ENCODE data around the gene CADM1.

The CADM1 gene

DNA sequence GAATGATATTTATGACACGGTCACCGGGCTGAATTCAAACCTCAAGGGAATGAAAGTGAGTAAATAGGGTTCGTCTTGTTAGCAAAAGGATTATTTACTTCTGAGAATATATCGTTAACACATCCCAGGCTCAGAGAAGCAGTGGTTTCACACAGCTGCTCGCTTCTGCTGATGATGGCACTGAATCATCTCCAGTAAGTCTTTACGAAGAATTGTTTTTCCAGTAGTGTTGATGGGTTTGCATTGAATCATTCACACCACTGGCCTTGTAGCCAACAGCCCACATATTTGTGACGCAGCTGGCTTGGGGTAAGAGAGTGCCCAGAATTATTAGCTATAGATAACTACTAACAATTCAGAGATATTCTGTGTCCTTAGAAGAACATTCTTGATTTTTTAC is 236.3 kb downstream of the CADM1 start:
- no peak for DNase-seq

- no peak for DNase-seq
These were observed 236.9 kb downstream of the CADM1 start for GRCh38 chr11:115267238-115267781.

DNA sequence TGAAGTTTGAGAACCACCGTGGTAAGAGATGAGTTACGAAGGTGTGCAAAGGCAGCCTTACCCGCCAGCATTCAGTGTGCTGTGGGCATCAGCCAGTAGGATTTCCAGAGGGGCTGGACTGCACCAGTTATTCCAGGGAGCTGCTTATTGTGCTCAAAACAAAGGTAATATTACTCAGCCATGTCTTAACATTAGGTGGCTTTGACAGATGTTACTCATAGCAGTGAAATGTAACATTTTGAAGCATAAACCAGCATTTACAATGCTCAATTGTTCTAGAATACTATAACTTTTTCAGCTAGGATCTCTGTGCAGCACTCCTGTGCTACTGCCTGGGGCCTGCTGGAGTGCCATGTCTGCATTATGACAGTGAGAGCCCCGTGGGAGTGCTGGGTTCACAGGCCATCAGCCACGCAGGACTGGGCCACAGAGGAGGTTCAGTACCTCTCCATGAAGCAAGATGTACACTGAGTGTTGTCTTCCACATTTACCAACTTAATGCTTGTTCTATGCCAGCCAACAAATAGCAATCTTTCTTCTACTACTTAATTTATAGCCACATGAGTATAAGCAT is 238.1 kb downstream of the CADM1 start:
- no peak for DNase-seq

- DNase-seq = no peak
These were observed 240.2 kb downstream of the CADM1 start for GRCh38 chr11:115263799-115264656.

DNA sequence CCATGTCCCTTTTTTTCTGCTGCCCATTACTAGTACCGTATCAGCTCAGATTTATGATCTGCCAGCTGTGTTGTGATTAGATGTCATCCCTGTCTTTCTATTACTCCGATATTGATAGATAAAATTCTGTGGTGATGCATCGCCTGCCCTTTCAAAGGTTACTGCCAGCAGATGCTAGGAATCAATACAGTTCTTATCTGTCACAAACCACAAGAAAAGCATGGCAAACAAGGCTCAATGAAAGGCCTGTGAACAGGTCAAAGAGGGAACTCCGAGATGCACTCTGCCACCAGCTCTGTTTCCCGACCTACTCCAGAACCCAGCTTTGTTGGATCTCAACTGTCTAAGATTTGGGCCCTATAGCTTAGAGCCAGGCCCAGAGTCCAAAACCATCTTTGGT is 246.0 kb downstream of the CADM1 start:
- DNase-seq = no peak

- no peak for DNase-seq
These were observed 246.5 kb downstream of the CADM1 start for GRCh38 chr11:115257678-115258077.

DNA sequence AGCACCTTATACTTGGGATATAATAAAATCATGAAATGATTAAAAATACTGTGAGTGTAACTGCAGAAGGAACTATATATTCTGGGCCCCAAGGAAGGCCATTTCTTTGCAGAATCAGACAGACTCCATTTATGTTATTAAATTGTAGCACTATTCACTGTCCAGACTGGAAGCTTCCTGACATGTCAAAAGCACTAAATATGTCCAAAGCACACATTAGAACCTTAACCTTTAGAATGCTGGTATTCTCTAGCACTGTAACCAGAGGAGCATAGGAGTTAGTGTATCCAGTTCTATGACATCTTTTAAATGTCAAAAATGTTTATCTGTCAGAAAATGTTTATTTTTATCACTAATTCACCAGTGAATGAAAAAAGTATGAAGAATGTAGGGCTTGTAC is 246.9 kb downstream of the CADM1 start:
- DNase-seq = no peak

DNA sequence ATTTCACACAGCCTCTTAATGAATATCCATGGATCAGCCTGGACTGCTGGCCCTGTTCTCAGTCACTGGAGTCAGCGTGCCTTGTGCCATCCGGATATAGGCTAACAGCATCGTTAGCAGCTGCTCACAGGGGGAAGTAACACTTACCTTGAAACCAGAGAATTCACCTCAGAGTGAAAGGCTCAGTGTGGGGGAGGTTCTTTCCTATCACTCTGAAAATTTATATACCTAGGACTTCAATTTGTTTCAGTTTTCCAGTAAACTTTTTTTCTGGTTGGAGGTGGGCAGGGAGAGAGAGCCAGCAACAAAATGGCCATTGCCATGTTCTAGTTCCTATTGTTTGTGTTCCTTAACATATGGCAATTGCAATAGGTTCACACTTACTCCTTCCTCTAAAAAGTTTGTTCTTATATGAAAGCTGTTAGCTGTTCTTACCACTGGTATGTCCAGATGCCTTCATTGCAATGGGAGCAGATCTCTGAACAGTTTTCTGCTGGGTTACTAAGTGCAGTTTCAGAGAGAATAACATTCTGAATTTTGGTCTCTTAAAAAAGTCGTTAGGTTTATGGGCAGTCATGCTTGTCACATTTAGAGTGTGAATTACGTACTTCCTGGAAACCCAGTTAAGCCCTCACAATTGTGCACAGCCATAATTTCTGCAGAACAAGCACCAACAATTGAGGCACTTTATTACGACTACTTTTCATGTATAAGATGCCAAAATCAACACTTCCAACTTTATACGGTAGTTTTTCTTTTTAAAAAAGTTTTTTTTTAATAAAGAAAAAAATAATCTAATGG is 247.6 kb downstream of the CADM1 start:
- no peak for DNase-seq

DNA sequence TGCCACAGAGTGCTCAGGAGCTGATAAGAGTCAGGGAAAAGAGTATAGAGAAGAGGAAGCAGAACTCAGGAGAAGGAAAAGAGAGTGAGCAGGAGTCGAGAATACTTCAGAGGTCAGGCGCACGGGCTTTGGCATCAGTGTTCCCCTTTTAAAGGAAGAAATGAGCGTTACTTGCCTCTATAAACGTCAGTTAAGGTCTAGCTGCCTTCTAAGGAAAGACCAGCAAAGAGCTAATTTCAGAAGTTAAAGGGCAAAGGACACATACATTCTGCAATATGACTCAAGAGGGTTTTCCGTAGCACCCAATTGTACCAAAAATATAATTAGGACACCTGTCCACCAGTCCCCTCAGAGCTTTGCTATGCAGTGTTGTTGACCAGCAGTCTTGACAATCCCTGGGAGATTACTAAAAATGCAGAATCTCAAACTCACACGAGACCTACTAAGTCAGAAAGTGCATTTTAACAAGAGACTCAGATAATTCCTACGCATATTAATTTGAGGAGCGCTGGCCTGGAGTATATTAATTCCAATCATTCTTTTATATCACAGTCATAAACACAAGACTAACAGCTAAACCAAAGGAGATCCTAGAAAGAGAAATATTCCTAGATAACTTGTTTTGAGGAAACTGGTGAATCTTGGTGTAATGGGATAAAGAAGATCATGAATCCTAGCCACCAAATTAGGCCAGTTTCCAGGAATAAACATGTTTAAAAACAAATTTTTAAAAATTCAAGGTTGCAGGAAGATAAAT is 249.0 kb downstream of the CADM1 start:
- DNase-seq = no peak

DNA sequence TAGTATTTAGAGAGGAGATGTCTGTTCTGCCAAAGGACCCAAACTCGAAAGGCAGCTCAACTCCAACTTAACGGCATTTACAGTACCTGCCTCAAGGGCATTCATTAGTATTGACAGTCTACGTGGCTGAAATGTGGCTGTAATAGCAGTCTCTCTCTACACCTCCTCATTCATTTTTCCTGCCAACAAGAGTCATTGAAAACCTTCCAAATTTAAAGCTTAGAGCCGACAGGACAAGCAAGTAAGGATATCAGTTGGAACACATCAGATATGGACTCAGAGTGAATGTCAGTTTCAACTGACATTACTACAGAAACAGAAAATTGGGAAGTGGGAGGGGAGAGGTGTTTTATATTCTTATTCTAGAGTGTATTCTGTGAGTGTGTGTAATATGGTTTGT is 253.1 kb downstream of the CADM1 start:
- DNase-seq = no peak

- DNase-seq = no peak
These were observed 255.1 kb downstream of the CADM1 start for GRCh38 chr11:115249061-115249578.

- no peak for DNase-seq
These were observed 256.3 kb downstream of the CADM1 start for GRCh38 chr11:115247953-115248352.

DNA sequence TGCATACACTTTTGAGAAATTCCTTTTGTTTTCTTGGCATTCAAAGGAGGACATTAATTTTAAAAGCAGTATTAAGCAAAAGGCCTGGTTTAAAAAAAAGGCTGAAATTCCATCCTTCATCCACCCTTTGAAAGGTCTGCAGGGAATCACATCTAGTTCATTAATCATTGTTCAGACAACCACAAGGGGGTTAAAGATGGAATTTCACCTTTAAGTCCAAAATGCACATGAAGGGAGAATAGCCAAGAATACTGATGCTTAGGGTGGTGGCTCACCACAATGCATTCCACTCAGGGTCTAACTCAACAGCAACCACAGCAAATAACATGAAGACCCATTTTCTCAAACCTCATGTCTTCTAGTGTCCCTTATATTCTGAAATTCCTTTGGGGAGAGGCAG is 256.9 kb downstream of the CADM1 start:
- DNase-seq = no peak

DNA sequence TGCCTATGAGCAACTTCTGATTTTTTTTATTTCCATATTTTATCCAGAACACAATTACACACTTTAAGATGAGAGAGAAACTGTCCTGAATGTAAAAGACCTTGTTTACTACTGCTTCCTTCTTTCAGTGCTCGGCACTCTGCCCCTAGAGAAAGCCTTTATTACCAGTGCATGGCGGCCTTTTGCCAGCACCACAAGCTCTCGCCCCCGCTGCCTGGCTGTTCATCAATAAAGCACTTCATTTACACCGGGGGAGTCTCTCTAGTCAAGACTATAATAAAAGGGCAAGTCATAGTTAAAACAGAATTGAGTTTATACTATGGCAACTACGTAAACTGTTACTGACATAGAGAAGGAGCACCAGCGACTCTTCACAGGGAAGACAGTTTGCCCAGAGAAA is 259.5 kb downstream of the CADM1 start:
- DNase-seq = no peak

DNA sequence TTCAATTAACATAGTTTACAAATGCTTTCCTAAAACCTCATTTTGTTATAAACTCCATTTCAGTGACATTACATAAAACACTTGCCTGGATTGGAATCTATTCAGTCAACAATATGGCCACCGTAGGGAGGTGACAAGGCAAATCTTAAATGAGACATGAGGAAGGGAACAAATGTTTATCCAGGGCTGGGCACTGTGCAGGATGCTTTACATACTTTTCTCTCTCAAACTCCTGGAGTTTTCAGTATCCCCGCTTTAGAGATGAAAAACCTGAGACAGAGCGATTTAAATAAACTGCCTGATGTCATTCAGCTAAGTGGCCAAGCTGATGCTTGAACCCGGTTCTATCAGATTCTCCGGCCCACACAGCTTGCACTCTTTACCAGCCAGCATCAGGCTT is 259.9 kb downstream of the CADM1 start:
- DNase-seq = no peak

- DNase-seq = no peak
These were observed 261.2 kb downstream of the CADM1 start for GRCh38 chr11:115242982-115243381.

DNA sequence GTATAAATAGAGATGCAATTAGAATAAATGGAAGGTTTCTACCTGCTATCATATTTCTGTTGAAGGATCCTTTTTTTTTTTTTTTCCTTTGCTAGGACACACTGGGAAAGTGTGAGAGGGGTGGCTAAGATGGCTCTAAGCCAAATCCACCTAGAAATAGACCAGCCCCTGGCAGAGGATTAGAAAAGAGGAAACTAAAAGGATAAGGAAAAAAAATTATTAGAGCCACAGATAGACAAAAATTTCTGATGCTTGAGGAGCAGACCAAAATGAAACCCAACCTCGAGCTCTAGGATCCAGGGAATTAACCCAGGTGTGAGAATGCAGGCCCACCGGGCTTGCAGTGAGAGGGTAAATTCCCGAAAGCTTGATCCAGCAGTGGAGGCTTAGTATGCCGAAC is 262.3 kb downstream of the CADM1 start:
- no peak for DNase-seq

GRCh38 chr11:115238791-115239190 is 265.4 kb downstream of the CADM1 start:
- DNase-seq = no peak

- no peak for DNase-seq
These were observed 266.1 kb downstream of the CADM1 start for GRCh38 chr11:115238086-115238485.

DNA sequence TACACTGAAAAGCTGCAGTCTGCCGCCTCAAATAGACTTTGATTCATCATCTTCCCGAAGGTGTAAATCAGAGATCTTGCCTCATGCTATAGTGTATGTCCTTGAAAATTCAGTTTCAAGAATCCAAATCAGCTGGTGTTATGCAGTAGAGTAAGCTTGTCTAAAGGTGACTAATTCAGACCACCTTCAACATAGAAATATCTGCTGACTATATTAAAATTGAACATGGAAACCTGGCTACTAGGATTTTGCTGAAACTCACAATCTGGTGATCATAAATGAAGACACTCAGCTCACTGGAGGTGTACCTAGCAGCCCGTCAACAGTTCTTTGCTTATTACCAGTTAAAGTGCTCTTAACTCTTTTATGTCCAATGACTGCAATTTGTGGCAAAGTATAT is 266.6 kb downstream of the CADM1 start:
- DNase-seq = no peak

- no peak for DNase-seq
These were observed 269.4 kb downstream of the CADM1 start for GRCh38 chr11:115234794-115235193.

DNA sequence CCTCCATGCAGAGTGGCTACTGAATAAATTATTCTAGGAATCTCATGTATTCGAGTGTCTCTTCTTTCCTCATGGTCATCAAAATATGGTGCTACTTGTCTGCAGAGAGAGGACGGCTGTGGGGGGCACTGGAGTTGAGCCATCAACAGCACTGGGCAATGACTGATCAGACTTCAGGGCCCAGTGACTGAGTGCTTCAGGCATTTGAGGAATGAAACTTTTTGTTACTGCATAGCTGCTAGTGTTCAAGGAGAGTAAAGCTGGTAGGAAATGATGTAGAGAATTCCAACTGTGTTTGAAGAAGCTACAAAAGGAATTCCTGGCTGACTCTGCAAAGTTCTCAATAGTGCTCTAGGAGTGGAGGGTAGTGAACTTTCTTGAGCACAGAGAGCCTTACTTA is 277.7 kb downstream of the CADM1 start:
- DNase-seq = no peak

DNA sequence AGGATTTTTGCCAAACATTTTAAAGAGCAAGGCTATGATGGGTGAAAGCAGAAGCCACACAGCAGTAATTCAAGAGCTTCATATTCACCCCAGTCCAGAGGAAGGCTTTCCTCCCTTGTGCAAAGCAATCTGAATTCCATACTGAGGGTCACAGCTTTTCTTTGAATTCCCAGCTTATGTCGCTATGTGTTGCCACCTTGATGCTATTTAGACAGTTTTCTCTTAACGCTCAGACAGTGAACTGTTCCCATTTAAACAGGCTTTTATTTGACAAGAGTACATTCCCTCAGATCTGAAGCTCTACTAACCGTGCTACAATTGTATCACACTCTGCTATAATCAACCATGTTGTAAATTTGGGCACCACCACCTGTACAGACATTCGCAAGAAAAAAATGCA is 279.7 kb downstream of the CADM1 start:
- DNase-seq = no peak
